Liver (tissue), 9 donors: ENCODE measurements around the gene TMEM38B. TPM values are rescaled to one million over a fixed set of nuclear protein-coding genes. Genes with fewer than 3 reads are reported as not detected.

Experiments used
- DNase-seq: peaks from one replicate; pipeline ENCODE4 v3.0.0-alpha.2; 2017; ENCODE audit warnings: low spot score
- H3K27ac ChIP-seq, 2 donors: one replicate each; pipeline ENCODE4 v1.7.0; 2013; ENCODE audit warnings: inconsistent platforms in 2 of 2, low read length in 2 of 2, control low read depth in 1 of 2, low read depth in 1 of 2, mild to moderate bottlenecking in 1 of 2
- H3K27me3 ChIP-seq, 4 donors: one replicate each; pipeline versions ENCODE4 v1.6.1 to v1.7.0; 2013; ENCODE audit warnings: low read length in 3 of 4, inconsistent platforms in 1 of 4, mild to moderate bottlenecking in 1 of 4, moderate library complexity in 1 of 4; ENCODE audit not compliant: control insufficient read depth in 4 of 4, insufficient read depth in 4 of 4
- H3K36me3 ChIP-seq, 4 donors: one replicate each; pipeline versions ENCODE4 v1.6.1 to v1.7.0; 2013; ENCODE audit warnings: low read length in 3 of 4, mild to moderate bottlenecking in 3 of 4, low read depth in 1 of 4, moderate library complexity in 1 of 4; ENCODE audit not compliant: control insufficient read depth in 4 of 4, insufficient read depth in 3 of 4
- H3K4me1 ChIP-seq, 4 donors: one replicate each; pipeline versions ENCODE4 v1.6.1 to v1.7.0; 2013; ENCODE audit warnings: low read length in 3 of 4, mild to moderate bottlenecking in 3 of 4, moderate library complexity in 1 of 4; ENCODE audit not compliant: control insufficient read depth in 4 of 4, insufficient read depth in 4 of 4
- H3K4me3 ChIP-seq, 3 donors: one replicate each; pipeline versions ENCODE4 v1.6.1 to v1.7.0; 2013; ENCODE audit warnings: low read length in 3 of 3, control low read depth in 1 of 3, low read depth in 1 of 3, mild to moderate bottlenecking in 1 of 3
- H3K9ac ChIP-seq, 2 donors: one replicate each; pipeline ENCODE4 v1.7.0; 2013; ENCODE audit warnings: low read length in 2 of 2, mild to moderate bottlenecking in 2 of 2, moderate library complexity in 2 of 2, control low read depth in 1 of 2, low read depth in 1 of 2
- H3K9me3 ChIP-seq, 4 donors: one replicate each; pipeline versions ENCODE4 v1.6.1 to v1.7.0; 2013; ENCODE audit warnings: low read length in 3 of 4; ENCODE audit not compliant: control insufficient read depth in 4 of 4
- ATF3 ChIP-seq: IDR thresholded peaks from 2 replicates; pipeline ENCODE4 v1.6.1; 2016; ENCODE audit warnings: antibody characterized with exemption
- FOXA1 ChIP-seq: IDR thresholded peaks from 2 replicates; pipeline ENCODE4 v1.6.1; 2016; ENCODE audit warnings: antibody characterized with exemption
- FOXA2 ChIP-seq: IDR thresholded peaks from 2 replicates; pipeline ENCODE4 v1.6.1; 2016; ENCODE audit warnings: antibody characterized with exemption
- GABPA ChIP-seq, 2 donors: IDR thresholded peaks in 1 of 2; conservative IDR thresholded peaks in 1 of 2; 2 replicates each; pipeline ENCODE4 v1.6.1; 2016; ENCODE audit warnings: antibody characterized with exemption in 2 of 2, mild to moderate bottlenecking in 1 of 2, moderate library complexity in 1 of 2
- HNF4A ChIP-seq, 2 donors: conservative IDR thresholded peaks; 2 replicates each; pipeline ENCODE4 v1.6.1; 2016; ENCODE audit warnings: antibody characterized with exemption in 2 of 2, mild to moderate bottlenecking in 2 of 2
- HNF4G ChIP-seq: IDR thresholded peaks from 2 replicates; pipeline ENCODE4 v1.6.1; 2016; ENCODE audit warnings: antibody characterized with exemption
- NR2F2 ChIP-seq: IDR thresholded peaks from 2 replicates; pipeline ENCODE4 v1.6.1; 2016; ENCODE audit warnings: antibody characterized with exemption
- RAD21 ChIP-seq, 2 donors: IDR thresholded peaks; 2 replicates each; pipeline ENCODE4 v1.6.1; 2016; ENCODE audit warnings: antibody characterized with exemption in 2 of 2, mild to moderate bottlenecking in 2 of 2
- WGBS: extraction: QIAGEN DNeasy Blood & Tissue Kit; methylation state at CpG from one replicate; pipeline ENCODE4 v1.1.7; 2013; 5-methylcytosine and 5-hydroxymethylcytosine counted together
- polyA plus RNA-seq, 2 donors: library from polyadenylated mRNA; stranded (reverse) in 1 of 2; unstranded in 1 of 2; fragments of 200-250 nt in 1 of 2; fragments of >200 nt in 1 of 2; fragmentation: Nextera tagmentation in 1 of 2; extraction: Ambion mirVana in 1 of 2; gene quantifications; one replicate each; pipeline versions ENCODE4 v1.2.1 to v1.2.3, GENCODE V29; 2013 to 2015
- total RNA-seq, 2 donors: library from RNA; depleted of rRNA; stranded (reverse); fragments of >200 nt; gene quantifications; one replicate each; pipeline ENCODE4 v1.2.3, GENCODE V29; 2014
- TF ChIP-seq, protein P1 (sequence below): IDR thresholded peaks from 2 replicates; pipeline ENCODE4 v1.6.1; 2016; ENCODE audit warnings: antibody characterized with exemption
- TF ChIP-seq, protein P2 (sequence below): IDR thresholded peaks from 2 replicates; pipeline ENCODE4 v1.6.1; 2016; ENCODE audit warnings: antibody characterized with exemption
- TF ChIP-seq, protein P3 (sequence below): fragments of 150-350 bp; IDR thresholded peaks from 2 replicates; pipeline ENCODE4 v1.5.1; 2017; ENCODE audit warnings: improper control_type of control experiment, low read depth, low read length; ENCODE audit not compliant: missing input control
- donor health status: healthy.
- donor health status: healthy.
- donor health status: healthy.
- donor health status: healthy.
- donor health status: healthy.

TMEM38B gene
- total and polyA plus RNA-seq, 4 donors: 7.4 to 21.6 (median 9.2) TPM

GRCh38 chr9:105711867-105712266 lies 17.5 kb downstream of the TMEM38B start:
- DNase-seq: no peak
- H3K9ac ChIP-seq: no peak overlapping the region
- H3K36me3 ChIP-seq: no peaks in the 10 kb centered on the region
- TF ChIP-seq FOXA2 (no peak), GABPA (IDR thresholded peaks at IDR 0.05 in 1 of 2, conservative IDR thresholded peaks at IDR 0.05 in 1 of 2) (no peak)
- TF ChIP-seq, protein P1, sequence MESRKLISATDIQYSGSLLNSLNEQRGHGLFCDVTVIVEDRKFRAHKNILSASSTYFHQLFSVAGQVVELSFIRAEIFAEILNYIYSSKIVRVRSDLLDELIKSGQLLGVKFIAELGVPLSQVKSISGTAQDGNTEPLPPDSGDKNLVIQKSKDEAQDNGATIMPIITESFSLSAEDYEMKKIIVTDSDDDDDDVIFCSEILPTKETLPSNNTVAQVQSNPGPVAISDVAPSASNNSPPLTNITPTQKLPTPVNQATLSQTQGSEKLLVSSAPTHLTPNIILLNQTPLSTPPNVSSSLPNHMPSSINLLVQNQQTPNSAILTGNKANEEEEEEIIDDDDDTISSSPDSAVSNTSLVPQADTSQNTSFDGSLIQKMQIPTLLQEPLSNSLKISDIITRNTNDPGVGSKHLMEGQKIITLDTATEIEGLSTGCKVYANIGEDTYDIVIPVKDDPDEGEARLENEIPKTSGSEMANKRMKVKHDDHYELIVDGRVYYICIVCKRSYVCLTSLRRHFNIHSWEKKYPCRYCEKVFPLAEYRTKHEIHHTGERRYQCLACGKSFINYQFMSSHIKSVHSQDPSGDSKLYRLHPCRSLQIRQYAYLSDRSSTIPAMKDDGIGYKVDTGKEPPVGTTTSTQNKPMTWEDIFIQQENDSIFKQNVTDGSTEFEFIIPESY: no peak
- TF ChIP-seq, protein P2, sequence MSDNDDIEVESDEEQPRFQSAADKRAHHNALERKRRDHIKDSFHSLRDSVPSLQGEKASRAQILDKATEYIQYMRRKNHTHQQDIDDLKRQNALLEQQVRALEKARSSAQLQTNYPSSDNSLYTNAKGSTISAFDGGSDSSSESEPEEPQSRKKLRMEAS: no peak
- no peak overlapping the region for H3K27ac ChIP-seq
- H3K4me1 ChIP-seq: no peaks in the 10 kb centered on the region
- no peaks in the 10 kb centered on the region for H3K27me3 ChIP-seq
- 93% methylated on average over 7 of the region's 7 CpGs for WGBS
- no peak overlapping the region for H3K4me3 ChIP-seq
- no peaks in the 10 kb centered on the region for H3K9me3 ChIP-seq

DNA sequence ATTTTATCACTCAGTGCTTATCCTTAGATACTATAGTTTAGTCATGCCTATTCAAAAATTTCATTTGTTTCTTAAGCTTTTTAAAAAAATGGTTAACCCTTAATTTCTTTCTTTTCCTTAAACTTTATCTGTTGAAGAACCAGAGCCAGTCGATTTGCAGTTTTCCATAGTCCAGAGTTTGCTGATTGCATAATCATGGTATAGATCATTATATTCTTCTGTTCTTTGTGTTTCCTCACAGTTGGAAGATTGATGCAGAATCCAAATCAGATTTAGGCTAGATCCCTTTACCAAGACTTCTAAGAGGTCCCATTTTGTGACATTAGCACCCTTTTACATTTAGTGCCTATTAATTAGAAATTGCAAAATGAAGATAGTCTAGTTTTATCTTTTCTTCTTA lies 18.0 kb downstream of the TMEM38B start:
- no peak overlapping the region for H3K27ac ChIP-seq

GRCh38 chr9:105712773-105713172 lies 18.4 kb downstream of the TMEM38B start:
- no peaks in the 10 kb centered on the region for H3K4me1 ChIP-seq
- 94% methylated on average over 6 of the region's 6 CpGs for WGBS
- no peak overlapping the region for H3K4me3 ChIP-seq
- DNase-seq: no peak
- no peak overlapping the region for H3K27ac ChIP-seq
- no peaks in the 10 kb centered on the region for H3K27me3 ChIP-seq
- H3K9ac ChIP-seq: no peak overlapping the region
- H3K36me3 ChIP-seq: no peaks in the 10 kb centered on the region
- no peaks in the 10 kb centered on the region for H3K9me3 ChIP-seq
- no peak for TF ChIP-seq HNF4G
- no peak for TF ChIP-seq ATF3
- TF ChIP-seq, protein P1: no peak
- no peak for TF ChIP-seq RAD21 (IDR thresholded peaks at IDR 0.05)
- TF ChIP-seq, protein P3, sequence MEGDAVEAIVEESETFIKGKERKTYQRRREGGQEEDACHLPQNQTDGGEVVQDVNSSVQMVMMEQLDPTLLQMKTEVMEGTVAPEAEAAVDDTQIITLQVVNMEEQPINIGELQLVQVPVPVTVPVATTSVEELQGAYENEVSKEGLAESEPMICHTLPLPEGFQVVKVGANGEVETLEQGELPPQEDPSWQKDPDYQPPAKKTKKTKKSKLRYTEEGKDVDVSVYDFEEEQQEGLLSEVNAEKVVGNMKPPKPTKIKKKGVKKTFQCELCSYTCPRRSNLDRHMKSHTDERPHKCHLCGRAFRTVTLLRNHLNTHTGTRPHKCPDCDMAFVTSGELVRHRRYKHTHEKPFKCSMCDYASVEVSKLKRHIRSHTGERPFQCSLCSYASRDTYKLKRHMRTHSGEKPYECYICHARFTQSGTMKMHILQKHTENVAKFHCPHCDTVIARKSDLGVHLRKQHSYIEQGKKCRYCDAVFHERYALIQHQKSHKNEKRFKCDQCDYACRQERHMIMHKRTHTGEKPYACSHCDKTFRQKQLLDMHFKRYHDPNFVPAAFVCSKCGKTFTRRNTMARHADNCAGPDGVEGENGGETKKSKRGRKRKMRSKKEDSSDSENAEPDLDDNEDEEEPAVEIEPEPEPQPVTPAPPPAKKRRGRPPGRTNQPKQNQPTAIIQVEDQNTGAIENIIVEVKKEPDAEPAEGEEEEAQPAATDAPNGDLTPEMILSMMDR: no peak
- no peak for TF ChIP-seq FOXA1
- TF ChIP-seq GABPA (IDR thresholded peaks at IDR 0.05 in 1 of 2, conservative IDR thresholded peaks at IDR 0.05 in 1 of 2): no peak
- no peak for TF ChIP-seq HNF4A (conservative IDR thresholded peaks at IDR 0.05)

More for the DNA sequence above, 18.0 kb downstream of the TMEM38B start:
- 60% methylated on average over 1 of the region's 1 CpG for WGBS
- Histone ChIP-seq H3K9me3 (no peaks in the 10 kb centered on the region), H3K4me3 (no peak overlapping the region), H3K27me3 (no peaks in the 10 kb centered on the region), H3K9ac (no peak overlapping the region), H3K36me3 (no peaks in the 10 kb centered on the region), H3K4me1 (no peaks in the 10 kb centered on the region)
- no peak for DNase-seq
- TF ChIP-seq, protein P3: no peak
- TF ChIP-seq NR2F2: no peak
- TF ChIP-seq, protein P2: no peak
- no peak for TF ChIP-seq GABPA (IDR thresholded peaks at IDR 0.05 in 1 of 2, conservative IDR thresholded peaks at IDR 0.05 in 1 of 2)
- no peak for TF ChIP-seq HNF4A (conservative IDR thresholded peaks at IDR 0.05)
- no peak for TF ChIP-seq FOXA2
- no peak for TF ChIP-seq FOXA1
